GM21381 (cell line): Measurements from ENCODE around the gene RRP1.
"Not testable (repeated sequence)": the region's sequence is repeated elsewhere in the genome, so short reads cannot be mapped to it uniquely, and the experiment has no call there.

Experiments
- ATAC-seq: cut with Tn5 transposase; IDR thresholded peaks from one replicate; pipeline ENCODE4 v1.9.1; 2021; ENCODE audit warnings: mild to moderate bottlenecking, moderate library complexity; ENCODE audit not compliant: unreplicated experiment

RRP1 gene

GRCh38 chr21:43834146-43834905 is 44.9 kb downstream of the RRP1 start:
- ATAC-seq = no peak

DNA sequence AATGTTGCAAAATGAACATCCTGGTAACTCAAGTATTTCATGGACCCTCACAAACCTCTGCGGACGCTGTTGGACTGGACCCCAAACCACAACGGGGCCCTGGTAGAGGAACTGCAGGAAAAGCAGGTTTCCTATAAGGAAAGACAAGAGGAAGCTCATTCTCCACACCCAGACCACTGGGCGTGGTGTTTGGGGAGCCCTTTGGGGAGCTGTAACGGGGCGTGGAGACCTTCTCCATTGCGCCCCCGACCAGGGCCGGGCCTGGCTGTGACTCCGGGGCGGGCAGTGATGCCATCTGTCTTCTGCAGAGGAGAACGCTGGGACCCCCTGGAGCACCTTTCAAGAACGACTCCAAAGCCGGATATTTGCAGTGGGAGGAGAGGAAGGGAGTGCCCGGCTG is 45.7 kb downstream of the RRP1 start:
- no peak for ATAC-seq

GRCh38 chr21:43835861-43836260 is 46.5 kb downstream of the RRP1 start:
- ATAC-seq = no peak

DNA sequence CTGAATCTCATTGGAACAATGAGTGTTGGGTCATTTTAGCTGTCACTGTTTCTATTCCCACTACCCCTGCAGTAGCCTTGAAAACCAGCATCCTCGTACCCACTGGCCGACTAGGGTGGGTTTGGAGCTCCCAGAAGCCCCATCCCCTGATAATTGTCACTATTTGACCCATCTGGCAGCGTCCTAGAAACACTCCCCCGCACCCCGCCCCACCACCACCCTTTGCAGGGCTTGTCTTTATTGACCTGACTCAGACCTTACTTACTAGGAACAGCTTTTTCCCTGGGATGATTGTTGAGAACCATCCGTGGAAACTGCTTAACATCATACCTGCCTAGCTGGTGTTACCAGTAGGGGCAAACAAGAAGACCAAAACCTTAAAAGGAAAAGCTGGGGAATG is 47.2 kb downstream of the RRP1 start:
- no peak for ATAC-seq

DNA sequence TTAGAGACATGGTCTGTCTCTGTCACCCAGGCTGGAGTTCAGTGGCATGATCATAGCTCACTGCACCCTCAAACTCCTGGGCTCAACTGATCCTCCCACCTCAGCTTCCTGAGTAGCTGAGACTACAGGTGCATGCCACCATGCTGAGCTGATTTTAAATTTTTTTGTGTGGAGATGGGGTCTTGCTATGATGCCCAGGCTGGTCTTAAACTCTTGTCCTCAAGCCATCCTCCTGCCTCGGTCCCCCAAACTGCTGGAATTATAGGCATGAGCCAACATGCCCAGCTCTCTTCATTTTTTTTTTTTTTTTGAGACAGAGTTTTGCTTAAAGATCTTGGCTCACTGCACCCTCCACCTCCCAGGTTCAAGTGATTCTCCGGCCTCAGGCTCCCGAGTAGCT is 50.9 kb downstream of the RRP1 start:
- no peak for ATAC-seq

GRCh38 chr21:43842742-43843141 is 53.4 kb downstream of the RRP1 start:
- ATAC-seq = no peak

DNA sequence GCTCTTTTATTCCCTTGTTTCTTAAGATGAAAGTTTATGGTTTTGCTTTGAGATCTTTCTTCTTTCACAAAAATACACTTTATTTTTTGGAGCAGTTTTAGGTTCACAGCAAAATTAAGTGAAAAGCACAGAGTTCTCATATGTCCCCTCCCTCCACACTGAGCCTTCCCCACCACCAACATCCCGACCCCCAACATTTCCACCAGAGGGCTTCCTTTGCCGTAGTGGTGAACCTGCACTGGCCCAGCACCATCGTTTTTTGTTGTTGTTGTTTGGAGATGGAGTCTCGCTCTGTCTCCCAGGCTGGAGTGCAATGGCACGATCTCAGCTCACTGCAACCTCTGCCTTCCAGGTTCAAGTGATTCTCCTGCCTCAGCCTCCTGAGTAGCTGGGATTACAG is 55.5 kb downstream of the RRP1 start:
- ATAC-seq = not testable (repeated sequence)

DNA sequence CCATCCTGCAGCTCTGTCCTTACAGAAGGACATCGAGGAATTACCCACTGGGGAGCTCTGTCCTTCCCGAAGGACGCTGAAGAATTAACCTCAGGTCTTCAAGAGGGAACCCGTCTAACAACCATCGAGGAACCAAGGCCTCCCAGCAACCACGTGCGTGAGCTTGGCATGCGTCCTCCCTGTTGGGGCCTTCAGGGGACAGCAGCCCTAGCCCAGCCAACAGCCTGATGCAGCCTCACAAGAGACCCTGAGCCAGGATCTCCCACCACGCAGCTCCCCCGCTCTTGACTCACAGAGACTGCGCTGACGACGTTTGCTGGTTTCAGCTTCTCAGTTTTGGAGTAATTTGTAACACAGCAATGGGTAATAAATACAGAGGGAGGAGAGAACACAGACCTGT is 56.0 kb downstream of the RRP1 start:
- ATAC-seq = no peak

DNA sequence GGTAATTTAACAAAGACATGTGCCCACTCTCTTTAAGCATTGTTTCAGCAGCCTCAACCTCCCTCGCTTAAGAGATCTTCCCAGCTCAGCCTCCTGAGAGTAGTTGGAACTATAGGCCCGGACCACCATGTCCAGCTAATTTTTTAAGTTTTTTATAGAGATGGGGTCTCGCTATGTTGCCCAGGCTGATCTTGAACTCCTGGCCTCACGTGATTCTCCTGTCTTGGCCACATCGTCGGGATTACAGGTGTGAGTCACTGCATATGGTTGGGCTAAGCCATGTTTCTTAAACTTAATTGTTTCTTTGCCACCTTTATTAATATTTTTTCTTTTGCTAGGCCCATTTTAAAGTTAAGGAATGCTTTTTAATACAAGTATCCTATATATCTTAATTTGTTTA is 57.1 kb downstream of the RRP1 start:
- ATAC-seq = no peak

GRCh38 chr21:43847301-43847700 is 57.9 kb downstream of the RRP1 start:
- no peak for ATAC-seq

GRCh38 chr21:43848771-43849170 is 59.4 kb downstream of the RRP1 start:
- ATAC-seq = no peak

DNA sequence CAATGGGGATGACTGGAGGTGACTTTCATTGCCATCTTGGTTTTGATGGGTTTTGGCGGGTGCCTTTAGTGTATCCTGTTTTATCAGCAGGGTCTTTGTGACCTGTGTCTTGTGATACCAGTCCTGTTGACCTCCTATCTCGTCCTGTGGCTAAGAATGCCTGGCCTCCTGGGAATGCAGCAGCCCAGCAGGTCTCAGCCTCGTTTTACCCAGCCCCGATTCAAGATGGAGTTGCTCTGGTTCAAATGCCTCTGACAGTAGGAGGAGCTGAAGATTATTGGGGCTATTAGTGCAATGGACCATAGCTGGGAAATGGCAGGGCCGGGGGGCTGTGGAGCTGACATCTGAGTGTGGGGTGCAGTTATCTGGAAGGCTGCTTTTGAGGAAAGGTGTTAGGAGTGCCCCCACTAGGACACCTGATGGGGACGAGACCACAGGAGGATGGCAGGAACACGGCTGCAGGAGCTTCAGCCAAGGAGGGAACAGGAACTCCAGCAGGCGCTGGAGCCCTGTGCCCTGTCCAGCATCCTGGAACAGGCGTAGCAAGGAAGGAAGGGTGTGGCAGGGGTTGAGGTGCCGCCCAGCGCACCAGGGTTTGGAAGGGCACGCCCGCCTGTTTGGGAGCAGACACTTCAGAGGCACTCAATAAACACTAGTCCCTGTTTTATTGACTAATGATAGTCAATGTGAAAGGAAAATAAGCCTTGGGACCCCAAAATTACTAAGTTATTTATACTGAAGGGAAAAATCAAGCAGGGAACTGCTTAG is 60.3 kb downstream of the RRP1 start:
- no peak for ATAC-seq

- ATAC-seq = no peak
Observed at GRCh38 chr21:43850728-43851295, 61.4 kb downstream of the RRP1 start.

GRCh38 chr21:43851593-43851992 is 62.2 kb downstream of the RRP1 start:
- ATAC-seq = no peak

GRCh38 chr21:43853851-43854772 is 64.7 kb downstream of the RRP1 start:
- no peak for ATAC-seq
